NCI-H510A treated with DMSO at 0.1 percent for 48 hours (cell line): ENCODE measurements around the gene STXBP3.
"Not testable (repeated sequence)": the region's sequence is repeated elsewhere in the genome, so short reads cannot be mapped to it uniquely, and the experiment has no call there.

Experiments
- DNase-seq: peaks from one replicate; lab custom pipeline; 2025; lab: John Stamatoyannopoulos, UW

The STXBP3 gene

GRCh38 chr1:108746382-108747170 is at the start of gene STXBP3:
Gene STXBP3 (plus strand): TSS chr1:108746674. CDS start chr1:108746738, 64 bp downstream.
- peak; percentile 94 for DNase-seq

- DNase-seq, result no peak
Observed at GRCh38 chr1:108699375-108700332, 46.8 kb upstream of the STXBP3 start.

GRCh38 chr1:108701176-108701849 is 45.2 kb upstream of the STXBP3 start:
- DNase-seq, result no peak

GRCh38 chr1:108702109-108702508 is 44.4 kb upstream of the STXBP3 start:
- DNase-seq, result not testable (repeated sequence)

- no peak for DNase-seq
Observed at GRCh38 chr1:108703939-108704338, 42.5 kb upstream of the STXBP3 start.

GRCh38 chr1:108704496-108704895 is 42.0 kb upstream of the STXBP3 start:
- no peak for DNase-seq

GRCh38 chr1:108706643-108707042 is 39.8 kb upstream of the STXBP3 start:
- DNase-seq, result no peak

GRCh38 chr1:108708691-108709660 is 37.5 kb upstream of the STXBP3 start:
- no peak for DNase-seq

- DNase-seq, result no peak
Observed at GRCh38 chr1:108712606-108713150, 33.8 kb upstream of the STXBP3 start, which contains the start of gene FNDC7. Gene FNDC7 (plus strand): TSS chr1:108712908. CDS start chr1:108712934, 26 bp downstream.

GRCh38 chr1:108715932-108716331 is 30.5 kb upstream of the STXBP3 start:
- no peak for DNase-seq

- no peak for DNase-seq
Observed at GRCh38 chr1:108716437-108717230, 29.8 kb upstream of the STXBP3 start.

GRCh38 chr1:108717774-108718316 is 28.6 kb upstream of the STXBP3 start:
- DNase-seq, result no peak

- DNase-seq, result no peak
Observed at GRCh38 chr1:108718927-108719655, 27.4 kb upstream of the STXBP3 start.

- no peak for DNase-seq
Observed at GRCh38 chr1:108719656-108720435, 26.6 kb upstream of the STXBP3 start.

- no peak for DNase-seq
Observed at GRCh38 chr1:108722292-108722691, 24.2 kb upstream of the STXBP3 start.

GRCh38 chr1:108725906-108726305 is 20.6 kb upstream of the STXBP3 start:
- DNase-seq, result no peak

GRCh38 chr1:108728327-108728923 is 18.0 kb upstream of the STXBP3 start:
- no peak for DNase-seq

GRCh38 chr1:108729481-108729880 is 17.0 kb upstream of the STXBP3 start:
- no peak for DNase-seq
